ENCODE results near the gene CWC27.

The CWC27 gene

GRCh38 chr5:65020492-65020891 is 251.8 kb downstream of the CWC27 start (continued):
- TF ChIP-seq INSM2 (tag by site-specific recombination; IDR thresholded peaks at IDR 0.05) (no peak), ZNF239 (tag by site-specific recombination; IDR thresholded peaks at IDR 0.05) (no peak), YY2 (tag by site-specific recombination; IDR thresholded peaks at IDR 0.05) (no peak), ZNF596 (tag by site-specific recombination; IDR thresholded peaks at IDR 0.05) (no peak)

- Histone ChIP-seq H3K27ac (ENCODE audit: extremely low read depth, low read depth, low read length) (no peak overlapping the region), H3K4me1 (ENCODE audit: control insufficient read depth, insufficient read depth, low read length) (no peaks in the 10 kb centered on the region), H3K9me3 (ENCODE audit: control insufficient read depth, insufficient read depth, low read depth, low read length) (no peaks in the 10 kb centered on the region; the same call in 1 of the 2 replicates), H3K36me3 (ENCODE audit: control insufficient read depth in 2 of 2, insufficient read depth in 1 of 2, low read length in 2 of 2) (no peaks in the 10 kb centered on the region), H3K4me3 (ENCODE audit: low read depth, low read length) (no peak overlapping the region)
- TF ChIP-seq KLF9 (tag by site-specific recombination; IDR thresholded peaks at IDR 0.05; ENCODE audit: low read depth) (no peak), ZNF621 (tag by site-specific recombination; IDR thresholded peaks at IDR 0.05) (no peak), ZNF10 (tag by site-specific recombination; IDR thresholded peaks at IDR 0.05) (no peak)
- ChIA-PET CTCF (interaction anchor here (1.0 to 1.6 kb wide), 2 partner anchors 12 to 16 kb away, joined by 3 to 4 read pairs; no protein-coding TSS in a partner anchor), POLR2A (no interaction called here)
Measured at GRCh38 chr5:65021527-65022226, 252.9 kb downstream of the CWC27 start.

GRCh38 chr5:65022932-65023331 is 254.2 kb downstream of the CWC27 start:
- no peaks in the 10 kb centered on the region for H3K4me1 ChIP-seq (ENCODE audit: control insufficient read depth, insufficient read depth, low read length)
- TF ChIP-seq ZNF548 (tag by site-specific recombination; IDR thresholded peaks at IDR 0.05) (no peak), ZNF704 (tag by site-specific recombination; IDR thresholded peaks at IDR 0.05) (no peak), ZNF18 (tag by site-specific recombination; IDR thresholded peaks at IDR 0.05) (no peak), BCL11B (tag by site-specific recombination; IDR thresholded peaks at IDR 0.05; ENCODE audit: low read depth) (no peak), ZNF555 (tag by site-specific recombination; conservative IDR thresholded peaks at IDR 0.05) (no peak), GLIS2 (tag by site-specific recombination; IDR thresholded peaks at IDR 0.05) (no peak), REST (tag by site-specific recombination; IDR thresholded peaks at IDR 0.05) (no peak)
- no peak overlapping the region for H3K27ac ChIP-seq (ENCODE audit: extremely low read depth, low read depth, low read length)
- no peaks in the 10 kb centered on the region; the same call in 1 of the 2 replicates for H3K9me3 ChIP-seq (ENCODE audit: control insufficient read depth, insufficient read depth, low read depth, low read length)
- no peaks in the 10 kb centered on the region for H3K36me3 ChIP-seq (ENCODE audit: control insufficient read depth in 2 of 2, insufficient read depth in 1 of 2, low read length in 2 of 2)
- ChIA-PET CTCF (interaction anchor here (1.6 kb wide), 1 partner anchor 15 kb away, joined by 3 read pairs; no protein-coding TSS in a partner anchor), POLR2A (no interaction called here)
- no peak overlapping the region for H3K4me3 ChIP-seq (ENCODE audit: low read depth, low read length)
